Heart left ventricle (tissue), 16 donors: Measurements from ENCODE around the gene SCARF1. TPM values are rescaled to one million over a fixed set of nuclear protein-coding genes. Genes with fewer than 3 reads are reported as not detected.
"Not testable (repeated sequence)": the region's sequence is repeated elsewhere in the genome, so short reads cannot be mapped to it uniquely, and the experiment has no call there.

Source experiments
- ATAC-seq, 4 donors: fragments of 200-7000 bp; cut with Tn5 transposase; one replicate each; pipeline ENCODE4 v1.9.1; 2020 to 2022; ENCODE audit warnings: moderate library complexity in 4 of 4, mild to moderate bottlenecking in 3 of 4, moderate number of reproducible peaks in 1 of 4
- DNase-seq, 5 donors: peaks; one replicate each; pipeline ENCODE4 v3.0.0-alpha.2; 2020
- H3K27ac ChIP-seq, 12 donors: fragments of 200-600 bp; sonication (generic) in 4 of 12; one replicate each; pipeline versions ENCODE4 v1.5.0 to v1.8.0; 2016 to 2022; ENCODE audit warnings: mild to moderate bottlenecking in 2 of 12
- H3K27me3 ChIP-seq, 9 donors: fragments of 200-600 bp; sonication (generic) in 2 of 9; one replicate each; pipeline versions ENCODE4 v1.5.1 to v1.8.0; 2016 to 2022; ENCODE audit warnings: mild to moderate bottlenecking in 3 of 9
- H3K36me3 ChIP-seq, 9 donors: fragments of 200-600 bp; sonication (generic) in 2 of 9; one replicate each; pipeline versions ENCODE4 v1.5.0 to v1.8.0; 2018 to 2022; ENCODE audit warnings: mild to moderate bottlenecking in 2 of 9
- H3K4me1 ChIP-seq, 12 donors: fragments of 200-600 bp; sonication (generic) in 4 of 12; one replicate each; pipeline versions ENCODE4 v1.5.0 to v1.8.0; 2016 to 2022; ENCODE audit warnings: mild to moderate bottlenecking in 3 of 12
- H3K4me3 ChIP-seq, 12 donors: fragments of 200-600 bp; sonication (generic) in 4 of 12; one replicate each; pipeline versions ENCODE4 v1.5.0 to v1.8.0; 2017 to 2022; ENCODE audit warnings: mild to moderate bottlenecking in 9 of 12, moderate library complexity in 4 of 12
- H3K9me3 ChIP-seq, 12 donors: fragments of 200-600 bp; sonication (generic) in 4 of 12; one replicate each; pipeline versions ENCODE4 v1.5.0 to v1.8.0; 2016 to 2022; ENCODE audit warnings: mild to moderate bottlenecking in 1 of 12
- POLR2A ChIP-seq, 2 donors: fragments of 450-650 bp; IDR thresholded peaks; one replicate each; pipeline ENCODE4 v1.6.1; 2017; ENCODE audit warnings: antibody characterized with exemption in 2 of 2, mild to moderate bottlenecking in 2 of 2, moderate library complexity in 2 of 2
- whole genome bisulfite sequencing, 4 donors: extraction: QIAGEN DNeasy Blood & Tissue Kit in 2 of 4; methylation state at CpG; one replicate each; pipeline versions ENCODE4 v1.1.5 to v1.1.7; 2013 to 2018; 5-methylcytosine and 5-hydroxymethylcytosine counted together
- intact Hi-C, 10 donors: fragments of 100-400 bp; cut with DNase I; formaldehyde crosslinking; loops; one replicate each; pipeline versions ENCODE4 v1.11.1 to v1.14.2; 2022
- polyA plus RNA-seq, 2 donors: library from polyadenylated mRNA; stranded (reverse); fragments of 200-250 nt; gene quantifications; one replicate each; pipeline ENCODE4 v1.2.3, GENCODE V29; 2013
- total RNA-seq, 9 donors: library from RNA; depleted of rRNA in 2 of 9; stranded (reverse); fragments of >200 nt in 2 of 9; fragmentation: NEBNext Ultra II Directional in 3 of 9; extraction: Animal tissue kit (Norgen Biotek cat#: 25700) in 3 of 9; gene quantifications; one replicate each; pipeline versions ENCODE4 v1.1.0 to v1.2.4, GENCODE V29; 2016 to 2023
- TF ChIP-seq, protein P1 (sequence below), 12 donors: fragments of 200-600 bp; sonication (generic) in 4 of 12; IDR thresholded peaks; one replicate each; pipeline versions ENCODE4 v1.5.0 to v1.8.0; 2018 to 2022; ENCODE audit warnings: antibody characterized with exemption in 12 of 12, mild to moderate bottlenecking in 5 of 12
- donor health status: ischemic (EF 13 %, LVEDD 7.1; RV severe dilation, severe dysfunction).
- donor health status: healthy with polysubstance abuse.
- donor health status: DM: no; HTN: yes; CAD: no.
- donor health status: DM: no; HTN: no; CAD: no.
- donor health status: ischemic (EF 25% LVEDD 6.9; RV normal size, moderate dysfunction).
- donor health status: ischemic (EF 25% LVEDD 5.7; RV mildly dilated, moderate dysfunction).
- donor health status: healthy.
- donor health status: DM: yes; HTN: yes; CAD: no.
- donor health status: ischemic (EF 35%, LVEDD 5.7; RV mildly dilated, moderate dysfunction).
- donor health status: nonischemic (EF 11% LVEDD 7.7; RV severe dilation, severe dysfunction).
- donor health status: DM: yes; HTN: yes; CAD: no.
- donor health status: PGD.
- donor health status: ischemic (EF 29% LVEDD 5.4; RV normal size, mild dysfunction).
- donor health status: nonischemic (EF 23%, LVEDD 6.1; RV moderate dilation, normal function).

The SCARF1 gene
- total and polyA plus RNA-seq, 11 donors = 7.4 to 25.9 (median 12.4) TPM

DNA sequence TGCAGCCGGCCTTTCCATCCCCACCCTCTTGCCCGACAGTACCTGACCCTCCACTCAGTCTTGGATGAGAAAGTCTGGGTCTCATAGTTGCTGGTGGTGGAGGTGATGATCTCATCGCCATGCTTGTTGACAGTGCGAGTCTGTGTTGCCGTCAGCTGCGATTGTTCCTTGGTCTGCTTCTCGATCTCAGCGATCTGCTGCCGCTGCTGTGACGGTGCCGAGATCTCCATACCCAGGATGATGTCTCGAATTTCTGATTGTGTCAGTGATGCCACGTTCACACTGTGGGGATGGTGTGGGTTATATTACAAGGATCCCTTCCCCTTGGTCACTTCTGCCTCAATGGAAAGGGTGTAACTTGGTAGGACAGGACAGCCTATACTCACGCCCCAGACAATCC lies 8.2 kb upstream of the SCARF1 start:
- no peak overlapping the region for H3K27ac ChIP-seq
- H3K36me3 ChIP-seq = peaks cover 14 to 87% (median 86%) of the 10 kb centered on the region in 9 donors
- intact Hi-C loops = loop anchor here in 2 of 10 donors (5.0 to 10.0 kb wide), 2 partner anchors 371 to 374 kb away; partner anchors contain the start of gene RTN4RL1 (in 2 of the 2)
- DNase-seq = peak in 1 of 5 donors; percentile 26
- H3K9me3 ChIP-seq = no peaks in the 10 kb centered on the region
- no peaks in the 10 kb centered on the region for H3K27me3 ChIP-seq
- H3K4me3 ChIP-seq = no peak overlapping the region
- peaks cover 7 to 15% (median 12%) of the 10 kb centered on the region in 12 donors for H3K4me1 ChIP-seq
- no peak for ATAC-seq
- WGBS, 4 donors = 89 to 94% (median 92%) methylated on average over 14 of the region's 14 CpGs
- TF ChIP-seq, protein P1, sequence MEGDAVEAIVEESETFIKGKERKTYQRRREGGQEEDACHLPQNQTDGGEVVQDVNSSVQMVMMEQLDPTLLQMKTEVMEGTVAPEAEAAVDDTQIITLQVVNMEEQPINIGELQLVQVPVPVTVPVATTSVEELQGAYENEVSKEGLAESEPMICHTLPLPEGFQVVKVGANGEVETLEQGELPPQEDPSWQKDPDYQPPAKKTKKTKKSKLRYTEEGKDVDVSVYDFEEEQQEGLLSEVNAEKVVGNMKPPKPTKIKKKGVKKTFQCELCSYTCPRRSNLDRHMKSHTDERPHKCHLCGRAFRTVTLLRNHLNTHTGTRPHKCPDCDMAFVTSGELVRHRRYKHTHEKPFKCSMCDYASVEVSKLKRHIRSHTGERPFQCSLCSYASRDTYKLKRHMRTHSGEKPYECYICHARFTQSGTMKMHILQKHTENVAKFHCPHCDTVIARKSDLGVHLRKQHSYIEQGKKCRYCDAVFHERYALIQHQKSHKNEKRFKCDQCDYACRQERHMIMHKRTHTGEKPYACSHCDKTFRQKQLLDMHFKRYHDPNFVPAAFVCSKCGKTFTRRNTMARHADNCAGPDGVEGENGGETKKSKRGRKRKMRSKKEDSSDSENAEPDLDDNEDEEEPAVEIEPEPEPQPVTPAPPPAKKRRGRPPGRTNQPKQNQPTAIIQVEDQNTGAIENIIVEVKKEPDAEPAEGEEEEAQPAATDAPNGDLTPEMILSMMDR (IDR thresholded peaks at IDR 0.05) = no peak
- TF ChIP-seq POLR2A (IDR thresholded peaks at IDR 0.05) = no peak

DNA sequence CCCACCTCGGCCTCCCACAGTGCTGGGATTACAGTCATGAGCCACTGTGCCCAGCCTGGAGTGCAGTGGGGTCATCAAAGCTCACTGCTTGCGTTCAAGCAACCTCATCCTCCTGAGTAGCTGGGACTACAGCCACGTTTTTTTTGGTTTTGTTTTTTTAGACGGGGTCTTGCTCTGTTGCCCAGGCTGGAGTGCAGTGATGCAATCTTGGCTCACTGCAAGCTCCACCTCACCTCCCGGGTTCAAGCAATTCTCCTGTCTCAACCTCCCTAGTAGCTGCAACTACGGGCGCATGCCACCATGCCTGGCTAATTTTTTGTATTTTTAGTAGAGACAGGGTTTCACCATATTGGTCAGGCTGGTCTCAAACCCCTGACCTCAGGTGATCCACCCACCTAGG lies 7.3 kb upstream of the SCARF1 start:
- Histone ChIP-seq H3K4me1 (peaks cover 7 to 24% (median 19%) of the 10 kb centered on the region in 12 donors), H3K27ac (peak overlapping the region in 1 of 12 donors; percentile 11), H3K36me3 (peaks cover 14 to 78% (median 76%) of the 10 kb centered on the region in 9 donors)
- H3K27me3 ChIP-seq, ATAC-seq, H3K4me3 ChIP-seq, H3K9me3 ChIP-seq: not testable (repeated sequence)
- intact Hi-C loops = loop anchor here in 2 of 10 donors (5.0 to 10.0 kb wide), 2 partner anchors 372 to 375 kb away; partner anchors contain the start of gene RTN4RL1 (in 2 of the 2)
- peak in 1 of 5 donors; percentile 10 for DNase-seq
- WGBS, 4 donors = 87 to 92% (median 90%) methylated on average over 7 of the region's 7 CpGs

DNA sequence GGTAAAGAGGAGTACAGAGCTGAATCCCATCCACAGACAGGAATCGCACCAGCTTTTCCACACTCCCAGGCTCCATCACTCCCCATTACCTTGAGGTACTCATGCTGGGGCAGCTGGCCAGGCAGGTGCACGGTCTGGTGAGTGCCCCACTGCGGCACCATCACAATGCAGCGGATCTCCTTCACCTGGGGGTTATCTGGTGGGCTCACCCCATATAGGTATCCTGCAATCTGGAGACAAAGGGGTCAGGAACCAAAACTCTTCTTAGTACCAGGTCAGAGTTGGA lies 6.0 kb upstream of the SCARF1 start:
- Histone ChIP-seq H3K27ac (peak overlapping the region in 2 of 12 donors; percentile 99 to 100), H3K4me1 (peaks cover 7 to 37% (median 31%) of the 10 kb centered on the region in 12 donors), H3K36me3 (peaks cover 14 to 73% (median 65%) of the 10 kb centered on the region in 9 donors), H3K9me3 (no peaks in the 10 kb centered on the region), H3K27me3 (no peaks in the 10 kb centered on the region), H3K4me3 (no peak overlapping the region)
- TF ChIP-seq POLR2A (IDR thresholded peaks at IDR 0.05) = no peak
- TF ChIP-seq, protein P1 (IDR thresholded peaks at IDR 0.05) = no peak
- peak in 1 of 5 donors; percentile 25 for DNase-seq
- WGBS, 4 donors = 87 to 96% (median 95%) methylated on average over 4 of the region's 4 CpGs
- ATAC-seq = no peak
- intact Hi-C loops = loop anchor here in 4 of 10 donors (2.0 to 10.0 kb wide), 4 partner anchors 17 to 376 kb away; partner anchors contain the start of gene RTN4RL1 (in 2 of the 4)

DNA sequence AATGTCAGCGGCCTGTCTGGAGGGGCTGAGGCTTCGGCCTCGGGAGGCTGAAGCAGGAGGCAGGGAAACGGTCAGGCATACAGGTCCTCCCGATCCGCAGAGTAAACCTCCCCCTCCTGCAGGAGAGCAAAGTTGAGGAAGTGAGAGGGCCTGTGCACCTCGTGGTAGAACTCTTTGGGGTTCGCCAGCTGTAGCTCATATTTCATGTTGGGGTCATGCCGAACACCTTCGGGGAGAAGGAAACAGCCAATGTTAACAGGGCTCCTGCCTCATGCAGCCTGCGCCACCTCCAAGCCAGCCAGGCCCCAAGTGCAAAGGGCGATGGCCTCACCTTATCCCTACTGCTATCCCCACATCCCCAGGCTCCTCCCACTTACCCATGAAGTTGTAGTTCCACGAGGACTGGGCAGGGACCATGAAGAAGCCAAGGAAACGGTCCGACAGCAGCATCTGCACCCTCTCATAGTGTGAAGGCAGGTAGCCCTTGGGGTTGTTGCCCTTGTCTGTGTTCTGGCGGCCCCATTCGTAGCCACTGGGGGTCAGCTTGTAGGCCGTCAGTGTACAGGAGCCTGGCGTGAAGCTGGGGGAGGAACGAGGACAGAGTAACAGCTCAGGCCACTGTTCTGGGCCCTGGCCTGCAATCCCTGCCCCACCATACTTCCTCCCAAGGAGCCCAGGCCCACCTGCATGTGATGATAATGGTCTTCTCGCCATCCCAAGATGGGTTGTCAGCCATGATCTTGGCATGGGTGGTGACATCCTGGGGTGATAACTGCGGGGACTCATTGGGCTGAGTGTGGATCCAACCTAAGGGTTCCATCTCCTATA lies 5.4 kb upstream of the SCARF1 start:
- Histone ChIP-seq H3K9me3 (no peaks in the 10 kb centered on the region), H3K4me1 (peaks cover 7 to 43% (median 37%) of the 10 kb centered on the region in 12 donors), H3K4me3 (peak overlapping the region in 1 of 12 donors; percentile 97), H3K36me3 (peaks cover 11 to 72% (median 64%) of the 10 kb centered on the region in 9 donors), H3K27ac (peak overlapping the region; percentile 93 to 100 (median 99)), H3K27me3 (no peaks in the 10 kb centered on the region)
- ATAC-seq = no peak
- 84 to 86% (median 85%) methylated on average over 18 to 22 of the region's 22 CpGs for whole genome bisulfite sequencing, 4 donors
- intact Hi-C loops = loop anchor here in 4 of 10 donors (2.0 to 10.0 kb wide), 4 partner anchors 18 to 376 kb away; partner anchors contain the start of gene RTN4RL1 (in 2 of the 4)
- DNase-seq = peak in 2 of 5 donors; percentile 33 to 46
- TF ChIP-seq POLR2A (IDR thresholded peaks at IDR 0.05) = no peak
- TF ChIP-seq, protein P1 (IDR thresholded peaks at IDR 0.05) = no peak
